ENCODE measurements around the gene CCDC85B. TPM values are rescaled to one million over a fixed set of nuclear protein-coding genes. Genes with fewer than 3 reads are reported as not detected.

Gene CCDC85B
- polyA plus RNA-seq, 1 of the 3 experiments (the other 2 are of a cell fraction) = 52.8 TPM

- peaks cover 0 to 3% of the 10 kb centered on the region in 2 experiments; a peak in 1 of 4 replicates for H3K4me1 ChIP-seq (ENCODE audit: control insufficient read depth in 1 of 2, insufficient read depth in 2 of 2, low read depth in 1 of 2, low read length in 1 of 2)
- no peak overlapping the region for H3K4me3 ChIP-seq (ENCODE audit: low read depth in 2 of 2, low read length in 1 of 2)
- H3K9ac ChIP-seq = no peak overlapping the region
- POLR2A ChIA-PET = no interaction called here
- H3K36me3 ChIP-seq (replicated peaks in 1 of 2; ENCODE audit: control insufficient read depth in 1 of 2, insufficient read depth in 2 of 2, low read length in 1 of 2) = peaks cover 0 to 2% of the 10 kb centered on the region in 2 experiments
- no peaks in the 10 kb centered on the region for H3K9me2 ChIP-seq
- 68% methylated on average over 9 of the region's 9 CpGs for WGBS (ENCODE audit: low lambda C conversion rate)
- H3K27ac ChIP-seq (ENCODE audit: low read depth in 2 of 2, low read length in 1 of 2) = no peak overlapping the region
- H3K9me3 ChIP-seq = no peaks in the 10 kb centered on the region
- no peaks in the 10 kb centered on the region for H3K79me2 ChIP-seq (ENCODE audit: insufficient read depth)
- H3F3A ChIP-seq (replicated peaks; ENCODE audit: insufficient read depth) = peaks cover 9% of the 10 kb centered on the region
- no peak for TF ChIP-seq RXRA (IDR thresholded peaks at IDR 0.05; ENCODE audit: borderline replicate concordance, low read depth)
- TF ChIP-seq, protein P1, sequence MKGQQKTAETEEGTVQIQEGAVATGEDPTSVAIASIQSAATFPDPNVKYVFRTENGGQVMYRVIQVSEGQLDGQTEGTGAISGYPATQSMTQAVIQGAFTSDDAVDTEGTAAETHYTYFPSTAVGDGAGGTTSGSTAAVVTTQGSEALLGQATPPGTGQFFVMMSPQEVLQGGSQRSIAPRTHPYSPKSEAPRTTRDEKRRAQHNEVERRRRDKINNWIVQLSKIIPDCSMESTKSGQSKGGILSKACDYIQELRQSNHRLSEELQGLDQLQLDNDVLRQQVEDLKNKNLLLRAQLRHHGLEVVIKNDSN (IDR thresholded peaks at IDR 0.05; ENCODE audit: borderline replicate concordance, low read depth) = peak; percentile 70
- peak overlapping the region; percentile 57; the same call in 1 of the 2 replicates for H2AFZ ChIP-seq (ENCODE audit: low read depth)
- no peak for DNase-seq
- no peaks in the 10 kb centered on the region for H3K27me3 ChIP-seq (ENCODE audit: insufficient read depth)
- CTCF ChIA-PET = interaction anchor here (1.0 to 4.0 kb wide), 4 partner anchors 11 to 48 kb away, joined by 3 to 22 read pairs (median 6); partner anchors contain the start of genes CCDC85B and FIBP
- no peak overlapping the region for H3K4me2 ChIP-seq
- H4K20me1 ChIP-seq (ENCODE audit: insufficient read depth) = no peaks in the 10 kb centered on the region
These were observed 42.1 kb downstream of the CCDC85B start for GRCh38 chr11:65932558-65932919.

DNA sequence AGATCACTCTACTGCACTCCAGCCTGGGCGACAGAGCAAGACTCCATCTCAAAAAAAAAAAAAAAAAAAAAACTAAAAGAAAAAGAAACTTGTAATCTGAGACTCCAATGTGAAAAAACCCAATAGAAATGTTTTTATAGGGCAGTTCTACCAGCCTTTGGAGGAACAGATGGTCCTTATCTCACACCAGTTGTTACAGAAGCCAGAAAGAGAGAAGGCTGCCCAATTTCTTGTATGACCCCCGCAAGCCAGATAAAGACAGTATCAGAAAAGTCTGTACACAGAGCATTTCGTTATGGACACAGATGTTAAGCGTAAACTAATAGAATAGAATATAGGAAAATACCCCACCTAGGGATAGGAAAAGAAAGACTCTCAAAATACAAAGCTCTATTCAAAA is 43.5 kb downstream of the CCDC85B start:
- Histone ChIP-seq H3K36me3 (replicated peaks in 1 of 2; ENCODE audit: control insufficient read depth in 1 of 2, insufficient read depth in 2 of 2, low read length in 1 of 2) (no peaks in the 10 kb centered on the region), H3K27ac (ENCODE audit: low read depth in 2 of 2, low read length in 1 of 2) (no peak overlapping the region), H3K9me2 (no peaks in the 10 kb centered on the region), H4K20me1 (ENCODE audit: insufficient read depth) (no peaks in the 10 kb centered on the region), H3K4me2 (no peak overlapping the region), H3K9me3 (no peaks in the 10 kb centered on the region), H3K9ac (no peak overlapping the region), H3K79me2 (ENCODE audit: insufficient read depth) (no peaks in the 10 kb centered on the region), H3F3A (replicated peaks; ENCODE audit: insufficient read depth) (peaks cover 4% of the 10 kb centered on the region), H3K4me1 (ENCODE audit: control insufficient read depth in 1 of 2, insufficient read depth in 2 of 2, low read depth in 1 of 2, low read length in 1 of 2) (peaks cover 0 to 3% of the 10 kb centered on the region in 2 experiments; a peak in 1 of 4 replicates), H3K27me3 (ENCODE audit: insufficient read depth) (no peaks in the 10 kb centered on the region), H3K4me3 (ENCODE audit: low read depth in 2 of 2, low read length in 1 of 2) (no peak overlapping the region), H2AFZ (ENCODE audit: low read depth) (0 out of 2 replicates have a peak overlapping the region, but pooled peaks have one; percentile 29)
- POLR2A ChIA-PET = no interaction called here
- CTCF ChIA-PET = interaction anchor here (4.0 kb wide), 1 partner anchor 12 kb away, joined by 22 read pairs; no protein-coding TSS in a partner anchor
- WGBS (ENCODE audit: low lambda C conversion rate) = 81% methylated on average over 4 of the region's 4 CpGs
- no peak for DNase-seq
- TF ChIP-seq CHD2 (IDR thresholded peaks at IDR 0.05; ENCODE audit: low read length, partially characterized antibody) (no peak), CTCF (IDR thresholded peaks at IDR 0.05) (no peak)

DNA sequence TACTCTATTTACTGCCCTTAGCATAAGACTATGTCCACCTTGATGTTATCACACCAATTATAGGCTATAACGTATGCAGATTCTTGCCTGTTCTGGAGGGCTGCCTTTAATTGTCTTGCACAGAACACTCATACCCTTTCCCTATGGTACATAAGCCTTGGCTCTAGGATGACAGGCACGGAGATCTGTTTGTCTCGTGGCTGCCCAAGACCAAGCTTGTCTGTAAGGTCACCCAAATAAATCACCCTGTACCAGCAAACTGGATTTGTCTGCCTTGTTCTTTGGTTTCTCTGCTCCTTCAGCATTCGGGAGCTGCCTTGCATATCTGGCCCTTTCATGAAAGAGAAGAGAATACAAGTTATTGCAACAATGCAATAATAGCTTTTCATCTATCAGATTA is 47.3 kb downstream of the CCDC85B start:
- POLR2A ChIA-PET = no interaction called here

More for the DNA sequence above, 47.3 kb downstream of the CCDC85B start:
- Histone ChIP-seq H3F3A (replicated peaks; ENCODE audit: insufficient read depth) (peaks cover 12% of the 10 kb centered on the region), H3K9me2 (no peaks in the 10 kb centered on the region), H3K9me3 (no peaks in the 10 kb centered on the region), H3K4me1 (ENCODE audit: control insufficient read depth in 1 of 2, insufficient read depth in 2 of 2, low read depth in 1 of 2, low read length in 1 of 2) (peaks cover 0 to 12% of the 10 kb centered on the region in 2 experiments; a peak in 2 of 4 replicates), H3K36me3 (replicated peaks in 1 of 2; ENCODE audit: control insufficient read depth in 1 of 2, insufficient read depth in 2 of 2, low read length in 1 of 2) (no peaks in the 10 kb centered on the region), H3K4me3 (ENCODE audit: low read depth in 2 of 2, low read length in 1 of 2) (no peak overlapping the region), H3K27ac (ENCODE audit: low read depth in 2 of 2, low read length in 1 of 2) (no peak overlapping the region), H2AFZ (ENCODE audit: low read depth) (0 out of 2 replicates have a peak overlapping the region, but pooled peaks have one; percentile 35), H3K79me2 (ENCODE audit: insufficient read depth) (no peaks in the 10 kb centered on the region), H4K20me1 (ENCODE audit: insufficient read depth) (no peaks in the 10 kb centered on the region), H3K4me2 (no peak overlapping the region), H3K27me3 (ENCODE audit: insufficient read depth) (no peaks in the 10 kb centered on the region), H3K9ac (no peak overlapping the region)
- DNase-seq = no peak
- no peak for TF ChIP-seq CTCF (IDR thresholded peaks at IDR 0.05)
- no peak for TF ChIP-seq SIN3A (IDR thresholded peaks at IDR 0.05; ENCODE audit: borderline replicate concordance, low read depth, low read length)
- TF ChIP-seq FOXM1 (IDR thresholded peaks at IDR 0.05; ENCODE audit: low read depth) = no peak
- TF ChIP-seq, protein P2, sequence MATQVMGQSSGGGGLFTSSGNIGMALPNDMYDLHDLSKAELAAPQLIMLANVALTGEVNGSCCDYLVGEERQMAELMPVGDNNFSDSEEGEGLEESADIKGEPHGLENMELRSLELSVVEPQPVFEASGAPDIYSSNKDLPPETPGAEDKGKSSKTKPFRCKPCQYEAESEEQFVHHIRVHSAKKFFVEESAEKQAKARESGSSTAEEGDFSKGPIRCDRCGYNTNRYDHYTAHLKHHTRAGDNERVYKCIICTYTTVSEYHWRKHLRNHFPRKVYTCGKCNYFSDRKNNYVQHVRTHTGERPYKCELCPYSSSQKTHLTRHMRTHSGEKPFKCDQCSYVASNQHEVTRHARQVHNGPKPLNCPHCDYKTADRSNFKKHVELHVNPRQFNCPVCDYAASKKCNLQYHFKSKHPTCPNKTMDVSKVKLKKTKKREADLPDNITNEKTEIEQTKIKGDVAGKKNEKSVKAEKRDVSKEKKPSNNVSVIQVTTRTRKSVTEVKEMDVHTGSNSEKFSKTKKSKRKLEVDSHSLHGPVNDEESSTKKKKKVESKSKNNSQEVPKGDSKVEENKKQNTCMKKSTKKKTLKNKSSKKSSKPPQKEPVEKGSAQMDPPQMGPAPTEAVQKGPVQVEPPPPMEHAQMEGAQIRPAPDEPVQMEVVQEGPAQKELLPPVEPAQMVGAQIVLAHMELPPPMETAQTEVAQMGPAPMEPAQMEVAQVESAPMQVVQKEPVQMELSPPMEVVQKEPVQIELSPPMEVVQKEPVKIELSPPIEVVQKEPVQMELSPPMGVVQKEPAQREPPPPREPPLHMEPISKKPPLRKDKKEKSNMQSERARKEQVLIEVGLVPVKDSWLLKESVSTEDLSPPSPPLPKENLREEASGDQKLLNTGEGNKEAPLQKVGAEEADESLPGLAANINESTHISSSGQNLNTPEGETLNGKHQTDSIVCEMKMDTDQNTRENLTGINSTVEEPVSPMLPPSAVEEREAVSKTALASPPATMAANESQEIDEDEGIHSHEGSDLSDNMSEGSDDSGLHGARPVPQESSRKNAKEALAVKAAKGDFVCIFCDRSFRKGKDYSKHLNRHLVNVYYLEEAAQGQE (IDR thresholded peaks at IDR 0.05; ENCODE audit: low read depth, low read length) = no peak
- no peak for TF ChIP-seq EZH2phosphoT487 (IDR thresholded peaks at IDR 0.05; ENCODE audit: borderline replicate concordance, low read depth)
- no peak for TF ChIP-seq RFX5 (IDR thresholded peaks at IDR 0.05; ENCODE audit: low read length)
- no peak for TF ChIP-seq POLR2AphosphoS5 (IDR thresholded peaks at IDR 0.05; ENCODE audit: low read depth, low read length)
- WGBS (ENCODE audit: low lambda C conversion rate) = 43% methylated on average over 4 of the region's 4 CpGs
- CTCF ChIA-PET = interaction anchor here (1.0 to 1.8 kb wide), 5 partner anchors 13 to 105 kb away, joined by 3 to 6 read pairs (median 4); partner anchors contain the start of gene FIBP

Measured in SK-N-SH (cell line).